Hematopoietic multipotent progenitor cell treated with erythropoietin and hydrocortisone succinate and interleukin-3 and kit ligand, for 4 days (in vitro differentiated cells): Measurements from ENCODE around the gene RCOR2.
"Not testable (repeated sequence)": the region's sequence is repeated elsewhere in the genome, so short reads cannot be mapped to it uniquely, and the experiment has no call there.

Experiments used
- DNase-seq: peaks from one replicate; pipeline ENCODE4 v3.0.0-alpha.2; 2015

RCOR2 gene

DNA sequence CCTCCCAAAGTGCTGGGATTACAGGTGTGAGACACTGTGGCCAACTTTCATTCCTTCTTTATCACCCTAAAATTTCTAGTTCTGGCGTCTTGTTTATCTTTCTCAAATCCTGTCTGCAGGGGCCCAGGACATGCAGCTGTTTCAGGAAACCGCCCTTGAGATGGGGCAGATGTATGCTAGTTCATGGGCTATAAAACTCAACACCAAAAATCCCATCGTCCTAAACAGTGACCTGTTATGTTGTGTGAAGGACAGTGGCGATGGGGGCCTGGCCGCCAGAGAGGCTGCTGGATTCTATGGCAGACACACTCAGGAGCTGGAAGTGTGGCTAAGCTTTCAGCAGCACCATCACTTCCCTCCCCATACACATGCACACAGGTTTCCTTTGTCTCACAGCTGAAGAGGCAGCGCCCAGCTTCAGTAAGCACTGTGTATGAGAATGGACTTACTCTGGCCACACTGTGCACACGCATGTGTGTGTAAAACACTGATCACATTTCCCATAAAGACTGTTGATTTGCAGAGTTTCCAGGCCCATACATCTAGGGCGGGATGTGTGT is 41.4 kb downstream of the RCOR2 start:
- DNase-seq = no peak

GRCh38 chr11:63874511-63874910 is 42.5 kb downstream of the RCOR2 start:
- DNase-seq = peak; percentile 59

- no peak for DNase-seq
These were observed 43.7 kb downstream of the RCOR2 start for GRCh38 chr11:63873311-63873710.

DNA sequence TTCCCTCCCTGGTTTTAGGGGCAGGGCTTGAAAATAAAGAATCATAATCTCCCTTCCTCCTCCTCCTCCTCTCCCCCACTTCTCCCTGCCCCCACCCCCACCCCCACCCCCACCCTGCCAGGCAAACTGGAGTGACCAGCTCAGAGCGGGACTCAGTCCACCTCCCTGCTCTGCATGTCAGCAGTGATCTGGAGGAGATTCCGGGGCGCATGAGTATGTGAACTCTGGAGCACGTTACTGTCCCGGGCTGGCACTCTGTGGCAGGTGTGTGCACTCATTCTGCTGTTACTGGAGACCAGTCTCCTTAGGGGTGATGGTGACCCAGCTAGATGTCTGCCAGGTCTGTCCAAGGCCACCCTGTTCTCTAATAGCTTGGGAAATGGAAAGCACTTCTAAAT is 44.2 kb downstream of the RCOR2 start:
- DNase-seq = no peak

GRCh38 chr11:63871962-63872799 is 44.8 kb downstream of the RCOR2 start:
- peak; percentile 98 for DNase-seq

DNA sequence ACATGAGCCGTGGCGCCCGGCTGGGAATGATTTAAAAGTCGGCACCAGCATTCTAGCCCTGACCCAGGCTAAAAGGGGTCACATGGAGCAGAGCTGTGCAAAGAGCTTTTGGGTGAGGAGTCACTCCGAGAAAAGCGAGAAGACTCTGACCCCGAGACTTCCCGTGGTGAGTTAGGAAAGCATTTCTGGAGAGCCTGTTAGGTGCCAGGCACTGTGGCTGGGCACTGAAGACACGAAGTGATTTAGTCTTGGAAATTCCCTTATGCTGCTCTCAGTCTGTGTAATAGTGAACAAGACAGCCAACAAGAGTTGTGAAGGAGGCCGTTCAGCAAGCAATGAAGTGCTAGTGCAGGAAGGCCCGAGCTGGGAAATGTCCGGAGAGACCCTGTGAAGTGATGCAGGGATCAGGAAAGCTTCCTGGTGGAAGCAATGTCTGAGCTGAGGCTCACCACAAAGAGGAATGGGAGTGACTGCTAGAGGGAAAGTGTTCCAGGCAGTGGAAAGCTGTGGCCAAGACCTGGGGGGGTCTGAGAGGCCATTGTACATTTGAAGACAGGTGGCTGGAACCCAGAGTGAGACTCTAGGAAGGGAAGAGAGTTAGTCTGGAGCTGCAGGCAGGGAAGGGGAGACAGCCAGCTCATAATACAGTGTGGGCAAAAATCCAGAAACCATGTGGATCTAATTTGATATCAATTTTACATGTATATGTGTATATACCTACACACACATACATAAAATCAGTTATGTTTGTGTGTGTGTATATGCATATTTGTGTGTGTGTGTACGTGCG is 46.4 kb downstream of the RCOR2 start:
- no peak for DNase-seq

- DNase-seq = peak; percentile 61
These were observed 47.3 kb downstream of the RCOR2 start for GRCh38 chr11:63869683-63870082.

- no peak for DNase-seq
These were observed 47.8 kb downstream of the RCOR2 start for GRCh38 chr11:63869171-63869591.

- no peak for DNase-seq
These were observed 48.4 kb downstream of the RCOR2 start for GRCh38 chr11:63868399-63869064.

- DNase-seq = no peak
These were observed 49.5 kb downstream of the RCOR2 start for GRCh38 chr11:63867511-63867910.

DNA sequence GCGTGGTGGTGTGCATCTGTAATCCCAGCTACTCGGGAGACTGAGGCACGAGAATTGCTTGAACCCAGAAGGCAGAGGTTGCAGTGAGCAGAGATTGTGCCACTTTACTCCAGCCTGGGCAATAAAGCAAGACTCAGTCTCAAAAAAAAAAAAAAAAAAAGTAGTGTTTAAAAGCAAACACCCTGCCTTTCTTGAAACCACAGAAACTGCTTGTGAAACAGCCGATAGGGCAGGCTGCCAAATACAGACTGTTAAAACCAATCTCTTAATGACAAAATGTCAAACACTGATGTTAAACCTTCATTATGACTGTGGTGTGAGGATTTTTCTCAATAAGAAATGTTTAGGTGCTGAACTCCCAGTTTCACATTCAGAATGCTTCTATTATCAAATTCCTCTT is 50.8 kb downstream of the RCOR2 start:
- DNase-seq = peak; percentile 96

- DNase-seq = not testable (repeated sequence)
These were observed 53.3 kb downstream of the RCOR2 start for GRCh38 chr11:63863620-63864019.

DNA sequence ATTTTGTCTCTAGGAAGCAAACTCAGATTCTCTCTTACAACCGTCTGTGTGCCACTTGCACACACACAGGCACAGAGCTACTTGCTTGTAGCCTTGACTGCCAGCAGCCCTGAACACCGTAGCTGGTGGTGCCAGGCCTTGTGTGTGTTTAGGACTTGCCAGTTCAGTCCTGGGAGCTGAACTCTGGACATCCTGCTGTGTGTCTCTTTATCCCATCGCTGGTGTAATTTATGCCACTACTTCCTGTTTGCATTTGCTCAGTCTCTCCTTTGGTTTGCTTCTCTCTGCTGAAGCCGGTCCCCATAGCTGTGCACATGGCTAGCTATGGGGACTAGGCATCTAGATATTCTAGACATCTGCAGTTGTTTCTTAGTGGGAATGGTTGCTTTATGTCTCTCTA is 54.0 kb downstream of the RCOR2 start:
- DNase-seq = no peak
